HG02759 (cell line): ENCODE results near the gene ZFP42.
"Not testable (repeated sequence)": the region's sequence is repeated elsewhere in the genome, so short reads cannot be mapped to it uniquely, and the experiment has no call there.

Experiments used
- ATAC-seq: cut with Tn5 transposase; IDR thresholded peaks from one replicate; pipeline ENCODE4 v1.9.1; 2021; ENCODE audit warnings: mild to moderate bottlenecking, moderate library complexity; ENCODE audit not compliant: unreplicated experiment

ZFP42 gene

GRCh38 chr4:188018262-188018661 is 22.7 kb downstream of the ZFP42 start:
- ATAC-seq: no peak

GRCh38 chr4:188021548-188022249 is 26.1 kb downstream of the ZFP42 start:
- ATAC-seq: no peak

- no peak for ATAC-seq
Measured at GRCh38 chr4:188023682-188024081, 28.1 kb downstream of the ZFP42 start.

- ATAC-seq: no peak
Measured at GRCh38 chr4:188025476-188025875, 29.9 kb downstream of the ZFP42 start.

- ATAC-seq: no peak
Measured at GRCh38 chr4:188029114-188029513, 33.5 kb downstream of the ZFP42 start.

GRCh38 chr4:188030401-188030800 is 34.8 kb downstream of the ZFP42 start:
- no peak for ATAC-seq

GRCh38 chr4:188031751-188032150 is 36.2 kb downstream of the ZFP42 start:
- no peak for ATAC-seq

- ATAC-seq: no peak
Measured at GRCh38 chr4:188032170-188032569, 36.6 kb downstream of the ZFP42 start.

GRCh38 chr4:188032583-188032982 is 37.0 kb downstream of the ZFP42 start:
- ATAC-seq: no peak

GRCh38 chr4:188037003-188037713 is 41.6 kb downstream of the ZFP42 start:
- ATAC-seq: no peak

GRCh38 chr4:188041721-188042120 is 46.1 kb downstream of the ZFP42 start:
- no peak for ATAC-seq

GRCh38 chr4:188042191-188042590 is 46.6 kb downstream of the ZFP42 start:
- ATAC-seq: no peak

GRCh38 chr4:188043154-188043553 is 47.6 kb downstream of the ZFP42 start:
- ATAC-seq: no peak

- ATAC-seq: not testable (repeated sequence)
Measured at GRCh38 chr4:188045461-188045860, 49.9 kb downstream of the ZFP42 start.

GRCh38 chr4:188046657-188047056 is 51.1 kb downstream of the ZFP42 start:
- ATAC-seq: no peak

- no peak for ATAC-seq
Measured at GRCh38 chr4:188053302-188053701, 57.7 kb downstream of the ZFP42 start.
